Suprapubic skin (tissue), 3 donors: Measurements from ENCODE around the gene LRBA.

Experiments used
- POLR2A ChIP-seq, 2 donors: fragments of 450-650 bp; IDR thresholded peaks; one replicate each; pipeline ENCODE4 v1.6.1; 2017; ENCODE audit warnings: antibody characterized with exemption in 2 of 2, mild to moderate bottlenecking in 2 of 2, moderate library complexity in 2 of 2
- TF ChIP-seq, protein P1 (sequence below), 2 donors: fragments of 200-600 bp in 1 of 2; fragments of 450-650 bp in 1 of 2; sonication (generic) in 1 of 2; IDR thresholded peaks; one replicate each; pipeline ENCODE4 v1.5.1; 2016 to 2019; ENCODE audit warnings: antibody characterized with exemption in 2 of 2, mild to moderate bottlenecking in 1 of 2, moderate library complexity in 1 of 2

DNA sequence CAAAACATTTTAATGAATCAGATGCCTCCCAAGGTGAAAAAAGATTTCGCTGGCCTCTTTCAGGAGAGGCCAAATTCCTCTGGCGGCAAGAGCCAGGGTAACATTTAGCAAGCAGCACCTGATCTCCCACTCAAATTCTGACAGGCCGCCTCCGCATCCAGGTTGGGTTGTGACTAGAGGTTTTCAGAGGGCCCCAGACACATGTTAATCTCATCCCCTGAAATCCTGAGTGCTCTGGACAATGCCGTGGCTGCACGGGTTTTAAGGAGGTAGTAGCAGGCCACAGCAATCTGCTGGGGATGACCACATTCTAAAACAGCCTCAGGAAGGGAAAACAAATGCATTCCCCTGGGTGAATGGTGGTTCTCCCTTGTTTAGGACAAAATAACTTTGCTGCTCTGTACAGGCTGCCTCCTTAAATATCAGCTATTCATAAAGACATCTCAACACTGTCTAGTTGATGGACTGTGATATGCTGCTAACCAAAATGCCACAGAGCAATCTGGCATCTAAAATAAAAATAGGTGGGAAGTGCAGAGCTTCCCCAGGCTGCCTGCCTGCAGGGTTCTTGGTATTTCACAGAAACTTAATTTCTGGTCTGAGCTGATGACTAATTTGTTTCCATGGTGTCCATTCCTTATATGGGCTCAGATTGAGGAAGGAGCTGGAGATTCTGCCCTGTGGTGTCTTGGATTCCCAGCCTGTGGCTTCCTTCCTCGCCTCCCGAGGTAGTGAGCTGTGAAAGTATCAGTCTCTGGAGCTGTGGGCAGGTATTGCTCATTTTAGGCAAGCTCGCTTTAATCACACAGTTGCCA is 734.8 kb downstream of the LRBA start:
- no peak for TF ChIP-seq POLR2A (IDR thresholded peaks at IDR 0.05)
- TF ChIP-seq, protein P1, sequence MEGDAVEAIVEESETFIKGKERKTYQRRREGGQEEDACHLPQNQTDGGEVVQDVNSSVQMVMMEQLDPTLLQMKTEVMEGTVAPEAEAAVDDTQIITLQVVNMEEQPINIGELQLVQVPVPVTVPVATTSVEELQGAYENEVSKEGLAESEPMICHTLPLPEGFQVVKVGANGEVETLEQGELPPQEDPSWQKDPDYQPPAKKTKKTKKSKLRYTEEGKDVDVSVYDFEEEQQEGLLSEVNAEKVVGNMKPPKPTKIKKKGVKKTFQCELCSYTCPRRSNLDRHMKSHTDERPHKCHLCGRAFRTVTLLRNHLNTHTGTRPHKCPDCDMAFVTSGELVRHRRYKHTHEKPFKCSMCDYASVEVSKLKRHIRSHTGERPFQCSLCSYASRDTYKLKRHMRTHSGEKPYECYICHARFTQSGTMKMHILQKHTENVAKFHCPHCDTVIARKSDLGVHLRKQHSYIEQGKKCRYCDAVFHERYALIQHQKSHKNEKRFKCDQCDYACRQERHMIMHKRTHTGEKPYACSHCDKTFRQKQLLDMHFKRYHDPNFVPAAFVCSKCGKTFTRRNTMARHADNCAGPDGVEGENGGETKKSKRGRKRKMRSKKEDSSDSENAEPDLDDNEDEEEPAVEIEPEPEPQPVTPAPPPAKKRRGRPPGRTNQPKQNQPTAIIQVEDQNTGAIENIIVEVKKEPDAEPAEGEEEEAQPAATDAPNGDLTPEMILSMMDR (IDR thresholded peaks at IDR 0.05) = no peak
